HG02610 (cell line): ENCODE results near the gene NOTUM.
A peak's percentile ranks its signal among the peaks of the same experiment; 100 is the strongest.

Source experiments
- ATAC-seq: cut with Tn5 transposase; IDR thresholded peaks from one replicate; pipeline ENCODE4 v1.9.1; 2021; ENCODE audit warnings: mild to moderate bottlenecking, moderate library complexity; ENCODE audit not compliant: unreplicated experiment

Gene NOTUM

GRCh38 chr17:81926451-81927151, 34.4 kb downstream of the NOTUM start:
- ATAC-seq = no peak

GRCh38 chr17:81925860-81926450, 35.0 kb downstream of the NOTUM start:
- ATAC-seq = no peak

- ATAC-seq = no peak
These were observed 36.1 kb downstream of the NOTUM start for GRCh38 chr17:81924557-81925532.

GRCh38 chr17:81923302-81924260, 37.4 kb downstream of the NOTUM start:
- no peak for ATAC-seq

GRCh38 chr17:81922566-81923301, 38.3 kb downstream of the NOTUM start:
- ATAC-seq = no peak

GRCh38 chr17:81921996-81922565, 38.9 kb downstream of the NOTUM start:
- ATAC-seq = no peak

- ATAC-seq = no peak
These were observed 39.5 kb downstream of the NOTUM start for GRCh38 chr17:81921537-81921862.

- no peak for ATAC-seq
These were observed 40.1 kb downstream of the NOTUM start for GRCh38 chr17:81920612-81921536.

- ATAC-seq = no peak
These were observed 42.0 kb downstream of the NOTUM start for GRCh38 chr17:81918832-81919545.

GRCh38 chr17:81918333-81918669, 42.7 kb downstream of the NOTUM start:
- peak; percentile 10 for ATAC-seq

- ATAC-seq = peak; percentile 51
These were observed 43.2 kb downstream of the NOTUM start, which contains the start of gene SIRT7 for GRCh38 chr17:81917565-81918332. Gene SIRT7, minus strand, starts transcription at chr17:81918176. Its CDS starts 45 bp downstream, at chr17:81918131.

GRCh38 chr17:81916234-81917001, 44.6 kb downstream of the NOTUM start:
- ATAC-seq = no peak

- no peak for ATAC-seq
These were observed 45.7 kb downstream of the NOTUM start for GRCh38 chr17:81915331-81915730.

- ATAC-seq = no peak
These were observed 46.7 kb downstream of the NOTUM start for GRCh38 chr17:81914103-81914850.

- no peak for ATAC-seq
These were observed 47.4 kb downstream of the NOTUM start for GRCh38 chr17:81913394-81914102.
